Epithelial cell of prostate (primary cell): ENCODE data around the gene TMEM196.

Source experiments
- DNase-seq: peaks from one replicate; pipeline ENCODE4 v3.0.0-alpha.2; 2011; ENCODE audit warnings: low read depth, low spot score
- H3K27ac ChIP-seq: fragments of 450-650 bp; 2 replicates; pipeline ENCODE4 v1.5.1; 2017; ENCODE audit warnings: mild to moderate bottlenecking

TMEM196 gene

DNA sequence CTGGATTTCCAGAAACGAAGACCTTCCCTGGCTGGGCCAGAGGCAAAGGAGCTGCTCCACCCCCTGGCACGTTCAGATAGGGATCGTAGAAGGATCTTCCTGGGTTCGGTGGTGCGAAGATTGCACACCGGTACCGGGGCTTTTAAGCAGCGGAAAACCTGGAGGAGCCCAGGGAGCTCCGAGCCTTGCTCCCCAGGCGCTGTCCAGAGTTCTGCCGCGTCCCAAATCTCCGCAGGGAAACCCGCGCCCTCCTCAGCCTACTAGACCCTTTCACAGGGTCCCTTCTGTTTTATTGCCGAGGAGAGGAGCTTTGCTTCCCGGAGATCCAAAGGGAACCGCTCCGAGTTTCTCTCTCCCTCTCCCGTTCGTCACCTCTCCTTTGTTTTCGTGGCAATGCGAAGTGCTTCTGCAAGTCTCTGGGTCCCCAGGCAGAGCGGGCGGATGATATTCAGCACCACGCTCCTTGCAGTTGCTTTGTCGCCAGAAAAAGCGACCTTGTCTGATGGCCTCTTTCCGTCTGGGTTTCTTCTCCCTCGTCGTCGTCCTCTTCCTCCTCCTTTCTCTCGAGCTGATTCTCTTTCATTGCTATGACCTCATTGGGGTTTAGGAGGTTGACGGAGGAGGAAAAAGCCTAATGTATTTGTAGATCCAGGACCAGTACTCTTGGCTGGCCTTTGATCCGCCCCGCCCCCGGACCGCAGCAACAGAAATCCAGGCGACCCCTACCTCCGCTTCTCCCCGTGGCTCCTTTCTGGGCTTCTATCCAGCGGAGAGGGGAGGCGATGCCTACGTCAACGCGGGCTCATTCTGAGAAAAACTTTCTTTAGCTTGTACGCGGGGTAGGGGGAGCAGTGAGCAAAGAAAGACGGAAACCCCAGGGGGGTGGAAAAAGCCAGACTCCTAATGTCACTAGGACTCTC lies at the start of gene TMEM196:
TMEM196 (minus strand) TSS at position 777 of the 920 bp plus-strand sequence. CDS start 921 bp downstream, outside the sequence.
- H3K27ac ChIP-seq: no peak within 1 kb of the TSS
- no peak for DNase-seq

DNA sequence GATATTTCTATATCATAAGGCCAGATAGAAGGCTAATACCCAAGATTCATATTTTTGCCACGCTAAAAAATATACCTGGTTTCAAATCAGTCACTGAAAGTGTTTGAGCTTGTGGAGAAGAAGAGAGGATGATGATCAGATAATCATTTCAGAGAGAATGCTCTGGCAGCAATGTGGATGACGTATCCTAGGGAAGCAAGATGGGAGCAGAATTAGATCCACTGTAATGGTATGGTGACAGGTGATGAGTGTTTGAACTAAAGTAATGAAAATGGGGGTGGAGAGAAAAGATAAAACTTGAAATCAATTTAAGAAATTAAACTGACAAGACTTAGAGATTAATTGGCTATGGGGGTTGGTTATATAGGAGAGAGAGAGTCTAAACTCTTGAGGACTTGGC lies 42.7 kb upstream of the TMEM196 start:
- H3K27ac ChIP-seq: no peak overlapping the region
- DNase-seq: no peak

DNA sequence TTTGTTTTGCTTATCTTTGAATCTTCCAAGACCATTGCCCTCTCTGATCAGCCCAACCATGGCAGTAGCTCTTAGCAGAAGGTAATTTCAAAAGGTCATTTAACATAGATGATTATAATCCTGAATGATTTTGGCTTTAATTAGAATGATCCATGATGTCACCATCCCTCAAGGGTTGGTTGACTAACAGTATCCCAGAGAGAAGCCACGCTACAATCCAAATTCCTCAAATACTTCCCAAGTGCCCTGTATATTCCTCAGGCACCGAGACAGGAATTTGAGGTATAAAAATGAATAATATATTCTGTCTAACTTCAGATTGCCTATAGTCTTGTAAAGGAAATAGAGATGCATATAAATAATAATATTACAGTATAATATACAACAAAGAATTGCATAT lies 42.1 kb upstream of the TMEM196 start:
- DNase-seq: no peak
- H3K27ac ChIP-seq: no peak overlapping the region

DNA sequence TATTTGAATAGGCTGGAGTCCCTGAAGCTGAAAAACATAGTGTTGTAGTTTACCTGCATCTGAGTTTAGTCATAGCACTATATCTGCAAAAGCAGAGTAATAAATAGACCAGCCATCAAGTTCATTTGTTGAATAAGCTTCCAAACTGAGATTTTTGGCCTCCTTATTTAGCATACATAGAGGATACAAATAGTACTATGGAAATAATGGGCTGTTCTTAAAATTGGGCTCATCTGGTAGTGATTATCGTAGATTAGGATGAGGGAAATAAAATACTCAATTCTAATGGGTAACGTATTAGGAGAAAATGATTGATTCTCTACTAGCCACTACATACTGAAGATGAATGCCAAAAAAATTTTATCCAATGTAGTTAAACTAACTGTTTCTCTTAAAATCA lies 41.4 kb upstream of the TMEM196 start:
- no peak for DNase-seq
- H3K27ac ChIP-seq: no peak overlapping the region

DNA sequence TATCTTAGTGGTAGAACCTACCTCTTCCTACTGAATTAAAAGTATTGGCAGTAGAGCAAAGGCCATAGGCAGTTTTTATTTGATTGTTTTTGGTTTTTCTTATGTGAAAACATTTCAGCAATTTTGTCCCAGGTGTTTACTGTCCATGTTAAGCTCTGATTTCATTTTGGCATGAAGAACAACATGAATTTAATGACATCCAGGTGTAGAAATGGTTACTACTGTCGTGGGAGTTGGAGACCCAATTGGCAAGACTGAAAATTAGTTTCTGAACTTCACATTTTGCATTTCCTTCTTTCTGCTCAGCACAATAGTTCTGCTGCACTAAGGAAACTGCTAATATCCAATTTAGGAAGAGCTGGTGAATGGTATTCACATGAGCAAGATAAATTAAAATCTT lies 38.0 kb upstream of the TMEM196 start:
- H3K27ac ChIP-seq: no peak overlapping the region
- no peak for DNase-seq

DNA sequence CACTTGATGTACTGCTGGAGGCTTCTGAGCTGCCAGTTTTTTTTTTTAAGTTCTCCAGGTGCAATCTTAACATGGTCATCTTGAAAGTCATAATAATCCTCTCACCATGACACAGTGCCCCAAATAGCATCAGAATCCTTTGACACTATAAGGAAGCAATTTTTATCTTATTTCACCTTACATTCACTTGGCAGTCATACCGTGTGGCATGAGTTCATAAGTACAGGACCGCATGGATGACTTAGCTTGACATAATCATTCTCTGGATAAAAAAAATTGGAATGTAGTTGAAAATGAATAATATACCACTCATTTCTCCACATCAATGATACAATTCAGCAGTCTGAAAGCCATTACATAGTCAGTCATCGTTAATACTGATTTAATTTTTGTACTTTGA lies 25.6 kb upstream of the TMEM196 start:
- DNase-seq: peak; percentile 3
- H3K27ac ChIP-seq: no peak overlapping the region

DNA sequence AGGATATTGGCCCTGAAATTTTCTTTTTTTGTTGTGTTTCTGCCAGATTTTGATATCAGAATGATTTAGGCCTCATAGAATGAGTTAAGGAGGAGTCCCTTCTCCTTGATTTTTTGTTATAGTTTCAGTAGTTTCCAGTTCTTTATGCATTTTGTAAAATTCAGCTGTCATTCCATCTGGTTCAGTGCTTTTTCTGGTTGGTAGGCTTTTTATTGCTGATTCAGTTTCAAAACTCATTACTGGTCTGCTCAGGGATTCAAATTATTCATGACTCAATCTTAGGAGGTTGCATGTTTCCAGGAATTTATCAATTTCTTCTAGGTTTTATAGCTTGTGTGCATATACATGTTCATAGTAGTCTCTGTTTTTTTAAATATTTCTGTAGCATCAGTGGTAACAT lies 10.1 kb upstream of the TMEM196 start:
- no peak for DNase-seq
- no peak overlapping the region for H3K27ac ChIP-seq

DNA sequence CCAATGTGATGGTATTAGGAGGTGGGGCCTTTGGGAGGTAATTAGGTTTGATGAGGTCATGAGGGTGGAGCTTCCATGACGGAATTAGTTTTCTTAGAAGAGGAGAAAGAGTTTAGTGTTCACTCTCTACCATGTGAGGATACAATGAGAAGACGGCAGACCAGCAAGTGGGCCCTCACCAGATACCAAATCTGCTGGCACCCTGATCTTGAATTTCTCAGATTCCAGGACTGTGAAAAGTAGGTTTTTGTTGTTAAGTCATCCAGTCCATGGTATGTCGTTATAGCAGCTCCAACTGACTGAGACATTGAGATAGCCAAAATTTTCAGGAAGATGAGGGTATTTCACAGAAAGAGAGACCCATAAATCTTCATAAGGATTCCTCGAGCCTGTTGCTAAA lies 3.6 kb upstream of the TMEM196 start:
- DNase-seq: no peak
- no peak overlapping the region for H3K27ac ChIP-seq

DNA sequence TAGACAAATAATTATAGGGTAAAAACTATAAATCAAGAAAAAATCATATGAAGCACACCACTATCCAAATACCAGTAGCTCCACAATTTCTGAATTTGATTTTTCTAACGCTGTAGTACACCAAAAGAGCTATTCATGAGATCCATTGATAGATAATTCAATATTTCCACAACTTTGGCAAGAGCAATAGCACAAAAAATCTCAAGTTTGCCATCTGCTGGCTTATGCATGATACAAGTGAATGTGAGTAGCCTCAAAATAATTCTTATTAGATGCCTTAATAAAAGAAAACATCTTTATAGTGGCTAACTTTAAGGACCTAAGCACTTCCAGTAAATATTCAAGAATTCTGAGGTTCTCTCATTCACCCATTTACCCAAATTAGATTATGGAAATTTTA lies 2.2 kb upstream of the TMEM196 start:
- H3K27ac ChIP-seq: no peak overlapping the region
- DNase-seq: no peak

DNA sequence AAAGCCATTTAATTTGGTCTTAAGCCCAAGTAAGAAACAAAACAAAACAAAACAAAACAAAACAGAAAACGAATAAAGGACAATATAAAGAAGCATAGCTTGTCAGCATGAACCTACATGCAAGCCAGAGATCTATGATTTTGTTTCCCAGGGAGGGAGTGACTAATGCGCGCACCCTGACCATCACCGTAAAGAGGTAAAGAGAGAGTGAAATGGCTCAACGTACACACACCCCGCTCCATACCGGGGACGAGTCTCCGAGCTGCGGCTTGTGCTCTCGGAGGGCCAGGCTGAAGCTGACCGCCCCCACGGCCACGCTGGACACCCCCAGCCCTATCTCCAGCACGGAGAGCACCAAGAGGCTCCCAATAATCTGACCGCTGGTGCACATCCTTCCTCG lies 1.1 kb downstream of the TMEM196 start:
- DNase-seq: no peak
- H3K27ac ChIP-seq: no peak overlapping the region

DNA sequence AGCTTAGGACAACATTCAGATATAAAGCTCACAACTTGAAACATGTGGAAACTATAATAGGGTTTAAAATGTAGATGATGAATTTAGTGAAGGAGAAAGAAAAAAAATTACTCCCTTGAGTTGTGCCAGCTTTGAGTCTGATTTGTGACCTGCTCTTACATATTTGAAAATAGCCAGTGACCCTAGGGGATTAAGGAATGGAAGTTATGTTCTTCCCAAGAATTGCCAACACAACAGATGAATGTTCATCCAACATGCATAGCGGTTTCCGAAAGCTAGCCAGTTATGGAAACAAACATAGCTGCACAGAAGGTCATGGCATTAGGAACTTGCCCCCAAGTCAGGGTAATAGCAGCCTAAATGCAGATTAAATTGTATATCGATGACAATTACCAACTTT lies 10.8 kb downstream of the TMEM196 start:
- H3K27ac ChIP-seq: no peak overlapping the region
- DNase-seq: no peak

DNA sequence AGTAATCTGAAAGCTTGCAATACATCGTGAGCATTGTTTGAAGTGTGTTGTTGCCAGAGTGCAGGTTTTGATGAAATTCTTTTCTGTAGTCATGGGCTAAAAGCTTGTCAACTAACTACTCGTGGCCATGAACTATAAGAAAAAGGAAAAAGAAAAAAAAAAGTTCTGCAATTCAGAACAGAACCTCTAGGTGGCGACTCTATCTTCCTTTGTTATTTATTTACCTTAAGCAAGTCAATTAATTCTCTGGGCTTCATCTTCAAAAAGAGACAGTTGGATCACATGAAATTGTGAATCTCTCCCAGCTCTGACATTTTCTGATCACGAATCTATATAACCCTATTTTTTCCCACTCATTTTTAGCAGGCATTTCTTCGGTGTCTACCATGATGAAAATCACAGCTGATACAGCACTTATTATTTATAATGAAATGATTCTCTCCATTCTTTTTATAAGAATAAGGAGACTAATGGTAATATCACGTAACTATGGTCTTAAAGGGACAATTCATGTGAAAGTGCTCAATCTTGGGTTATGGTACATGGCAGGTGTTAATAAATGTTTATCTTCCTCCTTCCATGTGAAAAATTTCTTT lies 18.8 kb downstream of the TMEM196 start:
- DNase-seq: no peak

DNA sequence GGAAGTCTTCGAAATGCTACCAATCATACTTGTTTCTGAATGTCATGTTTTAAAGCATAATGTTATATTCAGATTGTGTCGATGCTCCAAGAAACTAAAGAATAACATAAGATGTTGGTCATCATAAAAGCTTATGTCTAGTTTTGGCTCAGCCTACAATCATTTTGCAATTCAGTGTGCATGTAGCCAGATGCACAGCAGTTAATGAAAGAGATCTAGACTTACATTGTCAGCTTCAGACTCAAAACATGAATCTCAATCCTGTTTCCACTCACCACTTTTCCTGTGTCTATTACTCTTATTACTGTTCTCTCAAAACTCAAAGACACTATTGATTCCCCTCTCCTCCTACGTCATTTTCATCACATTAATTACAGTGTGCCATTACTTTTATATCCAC lies 21.4 kb downstream of the TMEM196 start:
- no peak overlapping the region for H3K27ac ChIP-seq
- DNase-seq: no peak

More for the DNA sequence above, 18.8 kb downstream of the TMEM196 start:
- no peak overlapping the region for H3K27ac ChIP-seq

DNA sequence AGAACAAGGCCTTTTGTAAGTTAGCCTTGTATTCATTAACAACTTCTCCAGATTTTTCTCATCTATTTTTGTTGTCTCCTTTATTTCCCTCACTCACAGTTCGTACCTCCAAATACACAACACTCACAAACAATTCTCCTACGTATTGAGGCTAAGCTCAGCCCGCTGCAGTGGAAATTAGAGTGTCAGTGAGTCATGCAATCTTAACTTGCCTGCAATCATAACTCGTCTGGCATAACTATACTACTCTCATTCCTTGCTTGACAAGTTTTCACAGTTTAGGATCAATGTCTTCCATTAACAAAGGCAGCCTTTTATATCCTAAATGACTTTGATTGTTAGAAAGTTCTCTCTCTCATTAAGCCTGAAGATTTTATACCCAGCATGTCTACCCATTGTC lies 23.8 kb downstream of the TMEM196 start:
- DNase-seq: no peak
- H3K27ac ChIP-seq: no peak overlapping the region

DNA sequence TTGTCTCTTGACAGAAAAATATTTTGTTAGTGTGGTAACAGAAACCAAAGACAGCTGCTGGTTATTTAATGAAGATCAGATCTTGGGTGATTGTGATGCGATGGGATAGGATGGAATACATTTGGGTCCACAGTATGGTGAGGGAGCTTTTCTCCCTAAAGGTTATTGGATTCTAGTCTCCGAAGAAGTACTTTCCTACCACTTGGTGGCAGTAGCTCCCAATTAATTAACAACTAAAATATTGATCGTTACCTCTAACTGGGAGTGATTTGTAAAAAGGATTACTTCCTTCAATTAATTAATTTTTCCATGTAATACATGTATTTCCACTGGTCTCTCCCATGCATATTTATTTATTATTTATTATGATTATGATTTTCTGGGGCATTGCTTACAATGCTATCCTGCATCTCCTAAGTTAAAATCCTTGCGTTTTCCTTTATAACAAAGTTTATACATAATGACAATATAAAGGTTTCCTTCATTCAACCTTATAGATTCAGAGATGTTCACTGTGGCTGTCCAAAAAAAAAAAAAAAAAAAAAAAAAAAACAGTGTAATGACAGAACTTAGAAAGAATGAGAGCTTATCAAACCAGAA lies 25.6 kb downstream of the TMEM196 start:
- DNase-seq: no peak

DNA sequence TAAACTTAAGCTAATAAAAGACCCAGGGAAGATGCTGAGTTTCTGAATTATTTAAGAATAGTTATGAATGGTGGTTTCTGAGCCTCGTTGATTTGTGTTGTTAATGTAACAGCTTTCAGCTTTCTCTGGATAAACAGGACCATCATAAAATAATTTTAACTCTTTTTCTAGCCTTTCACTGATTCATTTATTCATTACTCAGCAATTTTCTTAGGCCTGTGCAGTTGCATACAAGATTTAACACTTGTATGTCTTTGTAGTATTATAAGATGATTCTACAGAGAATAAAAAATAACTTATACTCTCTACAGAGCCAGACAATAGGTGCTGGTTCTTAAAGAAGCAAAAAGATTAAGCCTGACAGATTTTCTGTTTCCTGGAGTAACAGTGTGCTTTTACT lies 29.3 kb downstream of the TMEM196 start:
- H3K27ac ChIP-seq: no peak overlapping the region
- DNase-seq: no peak

More for the DNA sequence above, 25.6 kb downstream of the TMEM196 start:
- H3K27ac ChIP-seq: no peak overlapping the region

DNA sequence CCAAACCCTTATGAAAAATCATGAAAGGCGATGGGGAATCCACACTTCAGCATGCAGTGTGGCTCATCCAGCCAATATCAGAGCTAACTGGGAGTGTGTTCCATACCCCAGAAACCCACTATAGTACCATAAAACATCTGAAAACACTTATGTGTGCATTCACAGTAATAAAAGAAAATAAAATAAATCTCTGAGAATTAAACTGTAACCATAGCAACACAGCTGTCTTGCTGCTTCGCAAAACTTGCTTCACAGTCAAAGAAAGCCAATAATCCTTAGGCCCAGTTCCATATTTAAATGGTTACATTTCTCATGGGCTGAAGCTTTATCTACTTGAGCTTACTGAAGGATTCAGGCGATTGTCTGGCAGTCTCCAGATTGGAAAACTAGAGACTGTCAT lies 44.7 kb downstream of the TMEM196 start:
- no peak for DNase-seq
- no peak overlapping the region for H3K27ac ChIP-seq

DNA sequence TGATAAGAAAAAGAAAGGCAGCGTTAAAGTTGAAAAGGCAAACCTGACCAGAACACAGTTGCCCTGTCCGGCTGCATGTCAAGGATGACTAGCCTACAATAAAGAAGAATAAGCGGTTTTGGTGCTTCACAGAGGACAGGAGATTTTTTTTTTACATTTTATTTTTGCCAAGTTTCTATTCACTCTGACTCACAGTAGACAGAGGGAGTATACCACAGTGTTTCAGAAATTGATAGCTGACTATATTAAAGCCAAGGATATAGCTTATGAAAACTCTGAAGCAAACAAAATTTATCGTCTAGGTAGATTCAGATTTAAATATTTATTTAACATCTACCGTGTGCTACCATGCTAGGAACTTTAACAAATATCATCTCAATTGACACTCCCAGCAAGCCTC lies 47.6 kb downstream of the TMEM196 start:
- no peak for DNase-seq
- no peak overlapping the region for H3K27ac ChIP-seq

DNA sequence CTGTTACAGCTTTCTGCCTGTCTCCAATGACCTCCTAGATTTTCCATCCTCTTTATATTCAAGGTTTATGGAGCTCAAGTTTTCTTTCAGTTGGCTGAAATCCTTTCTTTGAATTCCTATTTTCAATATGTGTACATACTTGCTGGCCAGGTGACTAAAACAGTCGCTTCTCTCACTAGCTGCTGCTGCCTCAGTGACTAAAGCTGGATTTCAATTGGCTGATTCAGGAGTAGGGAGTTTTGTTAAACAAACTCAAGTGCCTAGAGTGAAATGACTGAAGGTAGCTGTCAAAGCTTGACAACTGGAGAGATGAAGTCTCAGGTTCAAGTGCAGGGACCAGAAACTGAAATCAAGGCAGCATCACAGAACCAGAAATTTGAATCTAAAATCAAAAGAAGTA lies 57.9 kb downstream of the TMEM196 start:
- DNase-seq: no peak
- no peak overlapping the region for H3K27ac ChIP-seq

DNA sequence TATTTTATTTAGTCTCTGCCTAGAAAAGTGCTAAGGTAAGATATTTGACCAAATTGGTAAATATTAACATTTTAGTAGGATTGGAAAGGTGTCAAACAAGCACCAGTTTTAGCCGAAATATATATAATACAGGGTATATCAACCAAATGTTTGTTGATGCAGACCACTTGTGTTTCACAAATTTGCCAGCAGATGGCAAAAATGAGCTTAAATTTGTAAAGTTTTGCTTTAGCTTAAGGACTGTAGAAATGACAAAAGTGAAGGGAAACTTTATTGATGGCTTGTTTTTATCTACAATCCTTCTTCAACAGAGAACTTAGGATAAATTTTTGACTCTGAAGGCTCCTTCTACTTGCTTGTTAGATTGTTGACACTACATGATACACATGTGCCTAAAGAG lies 59.7 kb downstream of the TMEM196 start:
- DNase-seq: no peak
- H3K27ac ChIP-seq: no peak overlapping the region

DNA sequence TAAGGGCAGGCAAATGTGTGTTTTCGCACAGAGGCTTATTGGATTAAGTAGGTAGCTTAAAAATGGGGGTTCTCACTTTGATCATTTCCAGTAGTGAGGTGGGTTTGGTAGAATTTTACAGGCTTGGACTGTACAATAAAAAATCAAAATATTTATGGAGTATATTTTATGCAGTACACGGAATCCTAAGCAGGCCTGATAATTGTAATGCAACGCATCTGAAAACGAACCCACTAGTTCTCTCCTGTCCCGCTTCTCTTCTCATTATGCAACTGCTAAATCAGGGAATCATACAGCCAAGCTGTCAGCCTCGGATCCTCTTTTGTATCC lies 64.2 kb downstream of the TMEM196 start:
- DNase-seq: no peak
- no peak overlapping the region for H3K27ac ChIP-seq
